ENCODE results near the gene IKZF5.

Gene IKZF5

DNA sequence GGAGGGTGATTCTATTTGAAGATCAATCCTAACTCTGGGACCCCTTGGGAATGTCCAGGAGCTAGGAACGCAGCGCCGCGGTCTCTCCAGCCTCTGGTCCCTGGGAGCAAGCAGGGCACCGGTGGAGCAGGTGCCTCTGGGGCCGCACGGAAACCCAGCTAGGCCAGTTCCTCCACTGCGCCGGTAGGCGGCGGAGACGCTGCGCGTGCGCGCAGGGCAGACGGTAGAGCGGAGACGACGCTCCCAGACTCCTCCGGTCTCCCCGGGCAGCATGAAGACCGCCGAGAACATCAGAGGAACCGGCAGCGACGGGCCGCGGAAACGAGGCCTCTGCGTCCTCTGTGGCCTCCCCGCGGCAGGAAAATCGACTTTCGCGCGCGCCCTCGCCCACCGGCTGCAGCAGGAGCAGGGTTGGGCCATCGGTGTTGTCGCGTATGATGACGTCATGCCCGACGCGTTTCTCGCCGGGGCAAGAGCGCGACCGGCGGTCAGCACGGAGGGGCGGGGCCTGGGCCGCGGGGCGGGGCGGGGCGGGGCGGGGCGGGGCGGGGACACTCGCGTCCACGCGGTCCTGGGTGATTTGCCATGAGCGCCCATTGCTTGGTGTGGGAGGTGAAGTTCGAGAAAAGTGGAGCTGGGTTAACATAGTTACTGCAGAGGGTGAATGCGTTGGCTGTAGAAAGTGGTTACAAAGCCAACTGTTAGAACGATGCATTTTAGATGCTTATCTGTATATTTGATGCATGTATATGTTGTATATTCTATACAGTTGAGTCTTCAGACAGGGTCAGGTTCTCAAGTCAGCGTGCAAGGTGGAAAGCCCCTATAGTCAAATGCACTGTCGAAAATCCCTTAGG is 28.2 kb downstream of the IKZF5 start, which contains the start of gene PSTK:
TSS of gene PSTK (plus strand) at position 193 of the 857 bp plus-strand sequence. CDS start at position 272, 79 bp downstream.
- DNase-seq: peak; percentile 75

DNA sequence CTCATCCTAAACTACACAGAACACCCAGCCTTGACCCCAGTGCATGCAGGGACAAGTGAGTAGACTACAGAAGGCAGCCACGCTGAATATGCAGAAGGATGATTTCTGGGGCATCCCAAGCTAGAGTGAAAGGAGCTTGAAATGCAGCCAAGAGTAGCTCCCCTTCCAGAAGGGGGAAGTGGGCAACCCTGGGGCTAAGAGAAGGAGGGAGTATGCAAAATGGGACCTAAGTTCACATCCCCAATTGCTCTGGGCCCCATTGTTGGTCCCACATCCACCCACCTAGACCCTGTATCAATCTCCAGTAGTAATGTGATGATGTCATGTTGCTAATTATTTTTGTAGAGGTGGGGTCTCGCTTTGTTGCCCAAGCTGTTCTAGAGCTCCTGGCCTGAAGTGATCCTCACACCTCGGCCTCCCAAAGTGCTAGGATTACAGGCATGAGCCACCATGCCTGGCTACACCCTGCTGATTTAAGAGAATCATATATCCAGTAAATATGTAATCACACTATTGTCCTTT is 34.0 kb downstream of the IKZF5 start:
- DNase-seq: no peak

DNA sequence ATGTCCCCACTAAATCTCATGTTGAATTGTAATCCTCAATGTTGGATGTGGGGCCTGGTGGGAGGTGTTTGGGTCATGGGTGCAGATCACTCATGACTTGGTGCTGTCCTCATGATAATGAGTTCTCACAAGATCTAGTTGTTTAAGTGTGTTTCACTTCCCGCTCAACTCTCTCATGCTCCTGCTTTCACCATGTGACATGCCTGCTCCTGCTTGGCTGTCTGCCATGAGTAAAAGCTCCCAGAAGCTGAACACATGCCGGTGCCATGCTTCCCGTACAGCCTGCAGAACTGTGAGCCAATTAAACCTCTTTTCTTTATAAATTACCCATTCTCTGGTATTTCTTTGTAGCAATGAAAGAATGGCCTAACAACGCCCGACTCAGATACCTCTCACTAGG is 34.6 kb downstream of the IKZF5 start:
- DNase-seq: no peak

DNA sequence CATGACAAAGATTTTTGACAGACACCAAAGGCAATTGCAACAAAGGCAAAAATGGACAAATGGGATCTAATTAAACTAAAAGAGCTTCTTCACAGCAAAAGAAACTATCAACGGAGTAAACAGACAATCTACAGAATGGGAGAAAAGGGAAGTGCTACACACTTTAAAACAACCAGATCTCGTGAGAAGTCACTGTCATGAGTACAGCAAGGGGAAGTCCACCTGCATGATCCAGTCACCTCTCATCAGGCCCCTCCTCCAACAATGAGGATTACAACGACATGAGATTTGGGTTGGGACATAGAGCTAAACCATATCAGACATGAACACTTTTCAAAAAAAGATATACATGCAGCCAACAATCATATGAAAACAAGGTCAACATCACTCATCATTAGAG is 39.9 kb downstream of the IKZF5 start:
- no peak for DNase-seq

DNA sequence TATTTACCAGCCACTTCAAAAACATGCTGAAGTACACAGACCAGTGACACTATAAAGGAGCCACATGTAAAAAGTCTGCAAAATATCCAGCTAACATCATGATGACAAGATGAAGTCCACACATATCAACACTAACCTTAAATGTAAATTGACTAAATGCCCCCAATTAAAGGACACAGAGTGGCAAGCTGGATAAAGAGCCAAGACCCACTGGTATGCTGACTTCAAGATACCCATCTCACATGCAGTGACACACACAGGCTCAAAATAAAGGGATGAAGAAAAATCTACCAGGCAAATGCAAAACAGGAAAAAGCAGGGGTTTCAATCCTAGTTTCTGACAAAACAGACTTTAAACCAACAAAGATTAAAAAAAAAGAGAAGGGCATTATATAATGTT is 41.7 kb downstream of the IKZF5 start:
- no peak for DNase-seq

DNA sequence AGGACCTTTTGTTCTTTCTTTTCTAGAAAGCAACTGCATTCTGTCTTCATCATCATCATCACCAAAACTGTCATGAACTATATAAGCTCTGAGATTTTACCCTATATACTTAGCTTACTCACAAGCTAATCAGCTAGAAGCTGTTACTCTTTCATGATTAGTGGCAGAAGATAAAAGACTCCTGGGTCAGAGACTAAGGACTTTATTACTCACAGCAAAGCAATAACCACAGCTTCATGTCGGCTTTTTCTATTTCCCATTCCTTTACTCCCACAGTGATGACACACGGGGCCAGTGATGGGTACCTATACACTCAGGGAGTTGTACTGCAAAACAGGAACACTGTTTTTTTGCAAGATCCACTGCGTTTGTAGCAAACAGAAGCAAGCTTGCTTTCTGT is 46.2 kb downstream of the IKZF5 start:
- no peak for DNase-seq

DNA sequence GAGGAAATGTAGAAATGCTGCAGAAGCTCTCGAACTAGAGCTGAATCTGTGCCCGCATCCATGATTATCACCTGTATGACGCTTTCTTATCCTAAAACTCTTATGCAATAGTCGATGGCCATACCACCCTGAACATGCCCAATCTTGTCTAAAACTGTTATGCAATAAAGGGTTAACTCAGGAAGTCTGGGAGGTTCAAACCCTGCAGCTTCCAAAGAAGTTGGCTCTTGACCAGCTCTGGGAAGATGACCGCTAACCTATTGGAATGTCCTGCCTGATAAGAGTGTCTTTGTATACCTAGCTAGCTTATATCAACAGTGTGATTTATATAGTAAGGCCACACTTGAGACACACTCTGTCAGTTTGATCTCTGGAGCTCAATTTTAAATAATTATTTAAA is 51.1 kb downstream of the IKZF5 start:
- no peak for DNase-seq

DNA sequence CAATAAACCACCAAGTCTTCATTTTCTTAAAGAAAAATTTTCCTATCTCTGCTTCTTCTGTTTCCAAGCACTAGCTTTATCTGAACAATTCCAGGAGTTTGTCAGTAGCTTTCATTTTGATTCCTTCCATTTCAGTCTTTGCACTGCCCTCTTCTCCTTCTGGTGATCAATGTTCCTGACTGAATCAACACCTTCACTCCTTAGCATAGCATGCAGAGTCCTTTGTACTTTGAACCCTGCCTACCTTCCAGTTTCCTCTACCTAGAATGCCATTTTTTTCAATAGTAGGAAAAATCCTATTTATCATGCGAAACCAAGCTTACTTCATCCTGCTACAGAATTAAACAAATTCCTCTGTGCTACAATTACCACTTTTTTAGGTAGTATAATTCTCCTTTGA is 52.7 kb downstream of the IKZF5 start:
- DNase-seq: no peak

DNA sequence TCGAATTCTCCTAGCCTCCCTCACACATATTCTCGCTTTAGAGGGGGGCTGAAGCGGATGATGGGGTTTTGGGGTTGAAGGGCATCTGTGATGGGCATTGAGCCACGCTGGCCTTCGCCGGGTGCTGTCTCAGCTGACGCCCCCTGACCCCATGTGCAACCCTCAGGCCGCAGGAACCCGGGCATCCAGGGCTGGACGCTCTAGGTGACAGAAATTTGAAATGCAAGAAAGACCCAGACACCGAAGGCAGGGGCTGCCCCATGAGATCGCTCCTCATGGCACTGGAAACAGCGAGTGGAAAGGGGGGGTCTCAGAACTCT is 53.9 kb downstream of the IKZF5 start:
- DNase-seq: no peak

DNA sequence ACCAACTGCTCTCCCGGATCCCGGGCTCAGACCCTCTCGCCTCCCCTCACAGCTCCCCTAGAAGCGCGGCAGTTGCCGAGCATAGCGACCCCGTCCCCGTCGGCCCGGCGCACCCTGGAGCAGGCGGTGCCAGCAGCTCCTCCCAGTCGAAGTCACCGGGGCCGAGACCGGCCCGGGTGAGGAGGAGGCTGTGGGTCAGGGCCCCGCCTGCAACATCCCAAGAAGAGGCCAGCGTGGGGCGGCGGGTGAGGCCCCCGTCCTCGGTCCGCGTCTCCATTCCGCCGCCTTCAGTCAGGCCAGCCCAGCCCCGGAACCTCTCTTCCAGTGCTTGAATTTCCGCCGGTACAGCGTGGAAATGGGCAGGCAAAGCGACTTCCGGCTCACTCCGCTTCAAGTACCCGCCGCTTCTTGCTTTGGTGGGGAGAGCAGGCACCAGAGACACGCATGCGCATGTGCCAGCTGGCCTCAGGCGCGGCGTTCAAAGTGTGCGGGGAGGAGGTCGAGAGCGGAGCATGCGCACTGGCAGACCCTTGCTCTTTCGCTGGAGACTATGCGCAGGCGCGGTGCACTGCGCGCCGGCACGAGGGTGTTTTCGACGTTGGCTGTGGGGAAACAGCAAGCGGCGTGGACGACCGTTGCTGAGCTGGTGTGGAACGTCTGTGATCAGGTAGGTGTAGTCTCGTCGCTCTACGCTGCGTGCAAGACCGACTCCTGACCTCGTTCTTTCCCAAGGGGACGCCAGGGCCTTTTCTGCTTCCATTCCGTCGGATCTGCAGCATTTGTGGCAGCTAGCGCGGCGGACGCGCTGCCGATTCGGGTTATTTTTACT is 54.5 kb downstream of the IKZF5 start, which contains the start of gene C10orf88:
TSS of gene C10orf88 (minus strand) at position 326 of the 829 bp plus-strand sequence. CDS start at position 277, 49 bp downstream.
- peak; percentile 87 for DNase-seq

DNA sequence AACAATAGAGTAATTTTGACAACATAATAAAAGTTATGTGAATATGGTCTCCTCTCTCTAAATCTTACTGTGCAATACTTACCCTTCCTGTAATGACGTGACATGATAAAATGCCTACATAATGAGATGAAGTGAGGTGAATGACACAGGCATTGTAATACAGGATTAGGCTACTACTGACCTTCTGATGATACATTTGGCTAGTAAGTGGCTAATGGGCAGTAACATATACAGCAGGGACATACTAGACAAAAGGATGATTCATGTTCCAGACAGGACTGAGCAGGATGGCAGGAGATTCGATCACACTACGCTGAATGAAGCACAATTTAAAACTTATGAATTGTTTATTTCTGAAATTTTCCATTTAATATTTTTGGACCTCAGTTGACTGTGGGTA is 59.3 kb downstream of the IKZF5 start:
- DNase-seq: no peak
